Retinal pigment epithelial cell (primary cell): ENCODE results near the gene SKP1.

Source experiments
- DNase-seq: peaks from one replicate; pipeline ENCODE4 v3.0.0-alpha.2; 2010; ENCODE audit warnings: low read depth
- H3K4me3 ChIP-seq: 2 replicates; pipeline ENCODE4 v1.5.1; 2011; ENCODE audit warnings: mild to moderate bottlenecking, low read length, control low read depth, moderate library complexity
- CTCF ChIP-seq: conservative IDR thresholded peaks from 2 replicates; pipeline ENCODE4 v1.5.1; 2011; ENCODE audit warnings: low read depth, low read length, control low read depth, inconsistent platforms

SKP1 gene

GRCh38 chr5:134145041-134145757 lies 31.6 kb downstream of the SKP1 start:
- DNase-seq: no peak
- H3K4me3 ChIP-seq: no peak overlapping the region
- TF ChIP-seq CTCF: no peak

- no peak for DNase-seq
- TF ChIP-seq CTCF: no peak
- no peak overlapping the region for H3K4me3 ChIP-seq
Observed at GRCh38 chr5:134143944-134144941, 32.5 kb downstream of the SKP1 start.

DNA sequence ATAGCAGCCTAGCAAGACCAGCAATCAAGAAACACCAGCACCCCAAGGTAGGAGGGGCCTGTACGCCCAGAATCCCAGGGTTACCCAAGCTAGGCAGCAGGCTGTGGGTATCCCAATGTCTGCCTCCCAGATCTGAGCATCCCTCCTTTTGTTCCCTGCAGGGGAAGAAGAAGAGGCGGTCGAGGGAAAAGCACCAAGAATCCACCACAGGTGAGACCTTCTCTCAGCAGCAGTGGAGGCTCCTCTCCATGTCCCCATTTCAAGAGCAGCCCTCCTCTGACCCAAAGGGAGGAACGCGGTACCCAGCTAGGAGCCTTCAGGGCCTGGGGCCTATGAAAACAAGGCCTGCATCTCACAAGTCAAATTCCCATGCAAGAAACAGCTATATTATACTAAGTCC lies 33.3 kb downstream of the SKP1 start:
- DNase-seq: no peak
- no peak for TF ChIP-seq CTCF
- no peak overlapping the region for H3K4me3 ChIP-seq

GRCh38 chr5:134142806-134143205 lies 33.9 kb downstream of the SKP1 start:
- no peak for TF ChIP-seq CTCF
- no peak overlapping the region for H3K4me3 ChIP-seq
- DNase-seq: no peak

DNA sequence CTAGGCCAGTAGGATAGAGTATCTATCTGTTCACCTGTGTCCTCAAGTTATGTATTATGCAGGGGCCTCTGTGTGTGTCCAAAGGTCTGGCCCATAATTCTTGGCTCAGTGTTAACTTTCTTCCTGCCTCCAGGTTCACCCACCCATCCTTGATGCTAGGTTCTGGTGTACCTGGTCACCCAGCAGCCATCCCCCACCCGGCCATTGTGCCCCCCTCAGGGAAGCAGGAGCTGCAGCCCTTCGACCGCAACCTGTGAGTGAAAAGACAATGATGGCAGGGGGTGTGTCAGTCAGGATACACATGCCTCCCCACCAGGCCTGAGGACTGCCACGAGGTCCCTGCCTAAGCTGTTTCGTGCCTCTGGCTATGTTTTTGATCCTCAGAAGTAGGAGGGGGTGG lies 34.7 kb downstream of the SKP1 start:
- DNase-seq: no peak
- no peak for TF ChIP-seq CTCF

GRCh38 chr5:134141331-134142050 lies 35.3 kb downstream of the SKP1 start:
- DNase-seq: no peak
- TF ChIP-seq CTCF: peak; percentile 30
- H3K4me3 ChIP-seq: no peak overlapping the region

More for the DNA sequence above, 34.7 kb downstream of the SKP1 start:
- no peak overlapping the region for H3K4me3 ChIP-seq
